KMS-11 (cell line): Measurements from ENCODE around the gene SPTBN5.

Experiments
- H2AFZ ChIP-seq: fragments of 200-600 bp; sonication (generic); 2 replicates; pipeline ENCODE4 v1.6.1; 2016; ENCODE audit warnings: antibody characterized with exemption, mixed run types, low read depth
- H3K27ac ChIP-seq: fragments of 200-600 bp; sonication (generic); 2 replicates; pipeline ENCODE4 v1.6.1; 2016; ENCODE audit warnings: mild to moderate bottlenecking, mixed run types
- H3K27me3 ChIP-seq: fragments of 200-600 bp; sonication (generic); 2 replicates; pipeline ENCODE4 v1.6.1; 2017; ENCODE audit warnings: mild to moderate bottlenecking, low read depth, mixed run types, moderate library complexity; ENCODE audit not compliant: insufficient read depth
- H3K36me3 ChIP-seq: fragments of 200-600 bp; sonication (generic); 2 replicates; pipeline ENCODE4 v1.6.1; 2017; ENCODE audit warnings: mild to moderate bottlenecking, mixed run types; ENCODE audit not compliant: insufficient read depth
- H3K4me1 ChIP-seq: fragments of 200-600 bp; sonication (generic); 2 replicates; pipeline ENCODE4 v1.6.1; 2016; ENCODE audit warnings: mild to moderate bottlenecking, low read depth, mixed run types; ENCODE audit not compliant: poor library complexity, severe bottlenecking
- H3K4me2 ChIP-seq: fragments of 200-600 bp; sonication (generic); 2 replicates; pipeline ENCODE4 v1.7.0; 2016; ENCODE audit warnings: mild to moderate bottlenecking, mixed run types
- H3K4me3 ChIP-seq: fragments of 200-600 bp; sonication (generic); IDR thresholded peaks from 2 replicates; pipeline ENCODE4 v1.6.1; 2017; ENCODE audit warnings: low read depth, low read length, mixed read lengths; ENCODE audit not compliant: insufficient read depth
- H3K79me2 ChIP-seq: fragments of 200-600 bp; sonication (generic); 2 replicates; pipeline ENCODE4 v1.6.1; 2016; ENCODE audit warnings: low read depth, mixed run types; ENCODE audit not compliant: insufficient read depth
- H3K9ac ChIP-seq: fragments of 200-600 bp; sonication (generic); 2 replicates; pipeline ENCODE4 v1.6.1; 2016; ENCODE audit warnings: mild to moderate bottlenecking, mixed run types
- H4K20me1 ChIP-seq: fragments of 200-600 bp; sonication (generic); 2 replicates; pipeline ENCODE4 v1.6.1; 2016; ENCODE audit warnings: mild to moderate bottlenecking, mixed run types; ENCODE audit not compliant: insufficient read depth
- TF ChIP-seq, protein P1 (sequence below): fragments of 200-600 bp; sonication (generic); conservative IDR thresholded peaks from 2 replicates; pipeline ENCODE4 v1.6.1; 2017; ENCODE audit warnings: low read depth, mild to moderate bottlenecking, antibody characterized with exemption, low read length, moderate library complexity, mixed read lengths

Gene SPTBN5

DNA sequence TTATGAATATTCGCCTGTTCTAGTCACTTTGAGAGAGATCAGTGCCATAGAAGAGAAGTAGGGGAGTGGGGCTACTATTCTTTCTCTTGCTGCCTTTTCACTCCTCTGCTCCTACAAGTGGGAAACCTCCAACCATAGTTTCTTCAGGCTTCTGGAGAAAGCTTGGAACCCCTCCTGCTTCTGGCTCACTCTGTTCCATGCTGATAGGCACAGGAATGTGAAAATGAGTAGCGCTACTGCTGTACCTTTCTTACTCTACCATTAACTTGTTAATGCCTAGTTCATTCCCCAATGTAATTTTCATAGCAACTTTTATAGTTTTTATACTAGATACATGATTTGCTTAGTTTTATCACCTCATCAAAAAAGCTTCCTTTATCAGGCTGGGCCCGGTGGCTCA lies 92.7 kb downstream of the SPTBN5 start:
- no peak overlapping the region for H3K9ac ChIP-seq
- H3K27me3 ChIP-seq = no peaks in the 10 kb centered on the region
- H3K4me3 ChIP-seq = no peak overlapping the region
- no peaks in the 10 kb centered on the region for H3K36me3 ChIP-seq
- no peaks in the 10 kb centered on the region for H4K20me1 ChIP-seq
- no peak overlapping the region for H2AFZ ChIP-seq
- no peaks in the 10 kb centered on the region for H3K79me2 ChIP-seq
- no peak overlapping the region for H3K27ac ChIP-seq
- TF ChIP-seq, protein P1, sequence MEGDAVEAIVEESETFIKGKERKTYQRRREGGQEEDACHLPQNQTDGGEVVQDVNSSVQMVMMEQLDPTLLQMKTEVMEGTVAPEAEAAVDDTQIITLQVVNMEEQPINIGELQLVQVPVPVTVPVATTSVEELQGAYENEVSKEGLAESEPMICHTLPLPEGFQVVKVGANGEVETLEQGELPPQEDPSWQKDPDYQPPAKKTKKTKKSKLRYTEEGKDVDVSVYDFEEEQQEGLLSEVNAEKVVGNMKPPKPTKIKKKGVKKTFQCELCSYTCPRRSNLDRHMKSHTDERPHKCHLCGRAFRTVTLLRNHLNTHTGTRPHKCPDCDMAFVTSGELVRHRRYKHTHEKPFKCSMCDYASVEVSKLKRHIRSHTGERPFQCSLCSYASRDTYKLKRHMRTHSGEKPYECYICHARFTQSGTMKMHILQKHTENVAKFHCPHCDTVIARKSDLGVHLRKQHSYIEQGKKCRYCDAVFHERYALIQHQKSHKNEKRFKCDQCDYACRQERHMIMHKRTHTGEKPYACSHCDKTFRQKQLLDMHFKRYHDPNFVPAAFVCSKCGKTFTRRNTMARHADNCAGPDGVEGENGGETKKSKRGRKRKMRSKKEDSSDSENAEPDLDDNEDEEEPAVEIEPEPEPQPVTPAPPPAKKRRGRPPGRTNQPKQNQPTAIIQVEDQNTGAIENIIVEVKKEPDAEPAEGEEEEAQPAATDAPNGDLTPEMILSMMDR = no peak
- peaks cover 35% of the 10 kb centered on the region for H3K4me1 ChIP-seq
- H3K4me2 ChIP-seq = no peak overlapping the region

DNA sequence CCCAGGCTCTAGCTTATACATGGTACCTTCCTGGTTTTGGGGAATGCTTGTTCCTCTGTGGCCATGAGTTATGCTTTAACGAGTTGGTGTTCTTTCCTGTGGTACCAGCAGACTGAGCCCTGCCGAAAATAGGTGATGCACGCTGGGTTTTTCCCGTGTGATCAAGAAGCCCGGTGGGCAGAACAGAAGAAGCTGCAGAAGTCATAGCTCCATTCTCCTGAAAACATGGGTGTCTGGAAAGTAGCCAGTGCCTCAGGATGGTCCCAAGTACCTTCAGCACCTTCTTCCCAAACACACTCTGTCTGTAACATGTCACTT lies 94.4 kb downstream of the SPTBN5 start:
- peak overlapping the region; percentile 49 for H3K27ac ChIP-seq
- H2AFZ ChIP-seq = no peak overlapping the region
- H3K4me3 ChIP-seq = no peak overlapping the region
- no peak overlapping the region for H3K9ac ChIP-seq
- no peaks in the 10 kb centered on the region for H3K27me3 ChIP-seq
- no peaks in the 10 kb centered on the region for H4K20me1 ChIP-seq
- no peak overlapping the region; the same call in 1 of the 2 replicates for H3K4me2 ChIP-seq
- peaks cover 35% of the 10 kb centered on the region for H3K4me1 ChIP-seq
- H3K79me2 ChIP-seq = no peaks in the 10 kb centered on the region
- TF ChIP-seq, protein P1 = no peak
- no peaks in the 10 kb centered on the region for H3K36me3 ChIP-seq

DNA sequence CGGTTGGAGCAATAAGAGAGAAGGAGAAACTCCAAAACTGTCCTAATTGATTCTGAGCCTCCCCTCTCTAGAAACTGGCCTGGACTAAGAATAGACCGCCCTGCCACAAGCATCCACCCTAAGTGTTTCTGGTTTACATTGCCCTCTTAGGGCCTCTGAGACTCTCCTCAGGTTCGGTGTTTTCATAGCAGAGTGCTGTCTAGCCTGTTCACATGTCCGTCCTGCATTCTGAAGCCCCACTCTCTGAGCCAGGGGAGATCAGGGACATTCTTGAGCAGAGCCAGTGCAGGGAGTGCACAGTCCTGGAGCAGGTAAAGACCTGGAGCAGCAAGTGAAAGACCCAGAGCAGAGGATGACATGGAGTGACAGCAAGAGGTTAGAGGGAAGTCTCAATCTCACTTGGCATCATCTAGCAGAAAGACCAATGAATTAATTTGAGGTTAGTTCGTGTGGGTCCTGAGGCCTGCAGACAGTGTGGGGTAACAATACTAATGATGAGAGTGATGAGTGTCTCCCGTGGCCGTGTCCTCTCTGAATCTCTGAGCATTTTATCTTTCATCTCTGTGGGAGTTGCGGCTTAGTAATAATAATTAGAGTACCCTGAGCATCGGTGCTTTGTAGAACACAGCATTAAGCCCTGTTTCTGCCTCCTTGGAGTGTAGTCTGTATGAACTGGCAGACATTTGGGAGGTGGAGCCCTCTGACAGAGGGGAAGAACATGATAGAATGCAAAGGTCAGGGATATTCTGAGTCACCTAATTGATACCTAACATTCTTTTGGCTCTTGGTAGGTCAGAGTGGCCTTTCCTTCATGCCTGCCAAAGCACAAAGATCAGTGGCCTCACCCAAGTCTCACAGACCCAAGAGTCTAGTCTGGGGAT lies 95.0 kb downstream of the SPTBN5 start:
- H3K27ac ChIP-seq = peak overlapping the region; percentile 49
- H2AFZ ChIP-seq = no peak overlapping the region
- H3K9ac ChIP-seq = no peak overlapping the region; the same call in 1 of the 2 replicates
- TF ChIP-seq, protein P1 = no peak
- no peaks in the 10 kb centered on the region for H3K79me2 ChIP-seq
- no peaks in the 10 kb centered on the region for H3K27me3 ChIP-seq
- H3K4me1 ChIP-seq = peaks cover 35% of the 10 kb centered on the region
- H4K20me1 ChIP-seq = no peaks in the 10 kb centered on the region
- H3K36me3 ChIP-seq = no peaks in the 10 kb centered on the region
- no peak overlapping the region for H3K4me3 ChIP-seq
- peak overlapping the region; percentile 11; the same call in 1 of the 2 replicates for H3K4me2 ChIP-seq
